HepG2 (cell line): ENCODE measurements around the gene KRT12. TPM values are rescaled to one million over a fixed set of nuclear protein-coding genes. Genes with fewer than 3 reads are reported as not detected.

Experiments used
- ATAC-seq: fragments of 200-7000 bp; cut with Tn5 transposase; 3 replicates; pipeline ENCODE4 v1.9.1; 2020; ENCODE audit warnings: mild to moderate bottlenecking, moderate library complexity
- BruUV-seq: library from RNA; stranded (reverse); fragments of 400-500 nt; replicated peaks from 2 replicates; lab custom pipeline; 2021; lab: Mats Ljungman, UMichigan
- CTCF ChIA-PET: fragments of 300-600 bp; formaldehyde crosslinking; extraction: SDS; loops from one replicate; lab custom pipeline; 2021; ENCODE audit warnings: low total read pairs, inconsistent platforms, low intra/inter-chr PET ratio; lab: Yijun Ruan, JAX
- POLR2A ChIA-PET: fragments of 350-600 bp; sonication (Branson Sonifier 250); formaldehyde crosslinking; loops from one replicate; lab custom pipeline; 2020; ENCODE audit warnings: antibody characterized with exemption, inconsistent platforms; lab: Yijun Ruan, JAX
- DNase-seq: peaks from one replicate; pipeline ENCODE4 v3.0.0-alpha.2; 2015; ENCODE audit warnings: low spot score
- FAIRE-seq: peaks from 3 replicates; lab custom pipeline; 2011; peaks lifted over from hg19 to GRCh38; lab: Jason Lieb, UNC
- H2AFZ ChIP-seq: one replicate; pipeline ENCODE4 v1.6.1; 2011; ENCODE audit warnings: low read length, inconsistent platforms
- H3K27ac ChIP-seq: fragments of 300-600 bp; 3 replicates; pipeline ENCODE4 v1.8.0; 2011; ENCODE audit warnings: mixed run types, mild to moderate bottlenecking, mixed read lengths, low read length, inconsistent platforms; ENCODE audit not compliant: insufficient read depth; ENCODE audit errors: extremely low read length
- H3K27me3 ChIP-seq, 2 experiments: fragments of 200-600 bp in 1 of 2; 2 replicates in 1 of 2; 3 replicates in 1 of 2; pipeline versions ENCODE4 v1.6.0 to v1.8.0; 2011; ENCODE audit warnings: low read length in 2 of 2, mild to moderate bottlenecking in 2 of 2, moderate library complexity in 2 of 2, inconsistent platforms in 1 of 2; ENCODE audit not compliant: insufficient read depth in 2 of 2, control insufficient read depth in 1 of 2
- H3K36me3 ChIP-seq, 2 experiments: fragments of 200-600 bp in 1 of 2; replicated peaks in 1 of 2; 2 replicates in 1 of 2; 3 replicates in 1 of 2; pipeline versions ENCODE4 v1.5.1 to v1.8.0; 2011; ENCODE audit warnings: low read length in 2 of 2, inconsistent platforms in 1 of 2; ENCODE audit not compliant: insufficient read depth in 2 of 2, control insufficient read depth in 1 of 2
- H3K4me1 ChIP-seq: 2 replicates; pipeline ENCODE4 v1.5.1; 2012; ENCODE audit warnings: low read length, inconsistent platforms; ENCODE audit not compliant: insufficient read depth
- H3K4me2 ChIP-seq: 2 replicates; pipeline ENCODE4 v1.6.0; 2011; ENCODE audit warnings: low read depth, low read length, inconsistent platforms
- H3K4me3 ChIP-seq, 3 experiments: fragments of 200-600 bp in 1 of 3; sonication (generic), shearing (Covaris generic) in 1 of 3; replicated peaks in 1 of 3; 2 replicates each; pipeline ENCODE4 v1.5.1; 2011 to 2016; ENCODE audit warnings: low read length in 3 of 3, inconsistent platforms in 2 of 3, low read depth in 2 of 3, mild to moderate bottlenecking in 2 of 3, control low read depth in 1 of 3, mixed read lengths in 1 of 3; ENCODE audit not compliant: insufficient read depth in 1 of 3
- H3K79me2 ChIP-seq: one replicate; pipeline ENCODE4 v1.6.1; 2011; ENCODE audit warnings: low read length, inconsistent platforms; ENCODE audit not compliant: insufficient read depth
- H3K9ac ChIP-seq: 2 replicates; pipeline ENCODE4 v1.6.0; 2011; ENCODE audit warnings: mild to moderate bottlenecking, low read depth, low read length, inconsistent platforms; ENCODE audit not compliant: insufficient read depth
- H3K9me3 ChIP-seq: 2 replicates; pipeline ENCODE4 v1.5.1; 2012; ENCODE audit warnings: mild to moderate bottlenecking, low read length
- H4K20me1 ChIP-seq: 2 replicates; pipeline ENCODE4 v1.6.0; 2011; ENCODE audit warnings: inconsistent platforms, mild to moderate bottlenecking, low read length, moderate library complexity; ENCODE audit not compliant: insufficient read depth
- ELF4 ChIP-seq: sonication (generic); formaldehyde crosslinking; IDR thresholded peaks from 2 replicates; pipeline ENCODE4 v1.5.0; 2020; ENCODE audit warnings: missing genetic modification reagents, mild to moderate bottlenecking, moderate library complexity, borderline replicate concordance
- SP1 ChIP-seq, 2 experiments: fragments of 450-650 bp in 1 of 2; sonication (generic) in 1 of 2; formaldehyde crosslinking in 1 of 2; IDR thresholded peaks; 2 replicates each; pipeline versions ENCODE4 v1.4.0 to v1.6.1; 2016 to 2020; ENCODE audit warnings: missing genetic modification reagents in 1 of 2
- ZNF160 ChIP-seq: sonication (generic); formaldehyde crosslinking; IDR thresholded peaks from 2 replicates; pipeline ENCODE4 v1.8.0; 2022; ENCODE audit warnings: mild to moderate bottlenecking, inconsistent platforms, missing genetic modification reagents
- ZNF33B ChIP-seq: sonication (generic); formaldehyde crosslinking; IDR thresholded peaks from 2 replicates; pipeline ENCODE4 v1.5.1; 2020; ENCODE audit warnings: mild to moderate bottlenecking, missing genetic modification reagents
- WGBS: methylation state at CpG from one replicate; pipeline ENCODE4 v1.1.6; 2017; ENCODE audit warnings: low lambda C conversion rate; 5-methylcytosine and 5-hydroxymethylcytosine counted together
- in situ Hi-C: cut with HindIII; loops from 2 replicates; pipeline ENCODE4 v1.10.0; 2017; ENCODE audit warnings: low pct_unique_long_range_greater_than_20kb; ENCODE audit not compliant: extremely low pct_ligation_motif_present
- intact Hi-C: fragments of 100-400 bp; cut with micrococcal nuclease; formaldehyde crosslinking; loops from one replicate; pipeline ENCODE4 v1.10.0; 2022; ENCODE audit not compliant: unreplicated experiment
- polyA plus RNA-seq, 8 experiments: library from polyadenylated mRNA; depleted of rRNA in 3 of 8; stranded (reverse) in 7 of 8; unstranded in 1 of 8; fragments of >200 nt; fragmentation: Illumina TruSeq in 4 of 8; extraction: Trizol in 4 of 8; gene quantifications; 2 replicates each; pipeline versions ENCODE4 v1.2.1 to v1.2.3, GENCODE V29; 2011 to 2016; ENCODE audit warnings: low read depth in 4 of 8, missing spikeins in 1 of 8, mixed read lengths in 1 of 8; ENCODE audit not compliant: insufficient read depth in 1 of 8
- total RNA-seq, 5 experiments: library from RNA; depleted of rRNA; stranded (reverse); fragments of >200 nt; fragmentation: Illumina TruSeq; extraction: Trizol; gene quantifications; 2 replicates each; pipeline ENCODE4 v1.2.3, GENCODE V29; 2016; ENCODE audit warnings: low read depth in 1 of 5
- TF ChIP-seq, protein P1 (sequence below): sonication (generic); formaldehyde crosslinking; conservative IDR thresholded peaks from 2 replicates; pipeline ENCODE4 v1.8.0; 2022; ENCODE audit warnings: low read depth, missing genetic modification reagents

Gene KRT12
- total and polyA plus RNA-seq, 2 of the 13 experiments (the other 11 are each of a cell fraction or from before 2014, with no cell fraction given) = 0.07 to 0.09 TPM

DNA sequence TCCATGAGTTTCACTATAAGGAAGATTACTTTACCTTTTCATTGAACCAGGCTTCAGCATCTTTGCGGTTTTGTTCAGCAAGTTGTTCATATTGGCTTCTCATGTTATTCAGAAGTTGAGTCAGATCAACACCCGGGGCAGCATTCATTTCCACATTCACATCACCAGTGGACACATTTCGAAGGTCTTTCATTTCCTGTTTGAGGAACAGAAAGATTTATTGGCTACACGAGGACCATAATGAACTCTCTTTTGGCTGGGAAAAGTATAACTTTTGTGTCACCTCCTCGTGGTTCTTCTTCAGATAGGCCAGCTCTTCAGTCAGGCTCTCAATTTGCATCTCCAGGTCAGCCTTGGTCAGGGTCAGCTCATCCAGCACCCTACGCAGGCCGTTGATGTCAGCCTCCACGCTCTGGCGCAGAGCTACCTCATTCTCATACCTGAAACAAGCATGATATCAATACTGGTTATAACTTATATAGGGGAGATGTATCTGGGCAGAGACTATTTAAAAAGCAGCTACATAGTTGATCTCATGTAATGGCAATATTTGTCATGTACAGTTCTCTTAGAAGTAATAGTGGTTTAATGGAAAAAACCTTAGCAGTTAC lies 46.7 kb downstream of the KRT12 start:
- H3K4me3 ChIP-seq = peak overlapping the region in 2 of 3 experiments; percentile 74 to 93; a peak in 4 of 6 replicates
- ChIA-PET CTCF (no interaction called here), POLR2A (interaction anchor here (1.4 to 2.4 kb wide), 3 partner anchors 16 to 869 kb away, joined by 4 to 24 read pairs (median 9); partner anchors contain the start of gene EIF1)
- H3K9me3 ChIP-seq = no peaks in the 10 kb centered on the region
- peak overlapping the region; percentile 83 for H3K4me2 ChIP-seq
- intact Hi-C loops (no loop called here), in situ Hi-C loops (no loop called here)
- FAIRE-seq = no peak
- H3K27me3 ChIP-seq = no peaks in the 10 kb centered on the region; a peak in 1 of 5 replicates
- peaks cover 4 to 7% of the 10 kb centered on the region in 2 experiments; a peak in 4 of 5 replicates for H3K36me3 ChIP-seq
- H4K20me1 ChIP-seq = no peaks in the 10 kb centered on the region
- 0 out of 2 replicates have a peak, but pooled peaks have one; percentile 9 for TF ChIP-seq ELF4 (CRISPR knock-in tag)
- TF ChIP-seq ZNF160 = no peak
- TF ChIP-seq, protein P1, sequence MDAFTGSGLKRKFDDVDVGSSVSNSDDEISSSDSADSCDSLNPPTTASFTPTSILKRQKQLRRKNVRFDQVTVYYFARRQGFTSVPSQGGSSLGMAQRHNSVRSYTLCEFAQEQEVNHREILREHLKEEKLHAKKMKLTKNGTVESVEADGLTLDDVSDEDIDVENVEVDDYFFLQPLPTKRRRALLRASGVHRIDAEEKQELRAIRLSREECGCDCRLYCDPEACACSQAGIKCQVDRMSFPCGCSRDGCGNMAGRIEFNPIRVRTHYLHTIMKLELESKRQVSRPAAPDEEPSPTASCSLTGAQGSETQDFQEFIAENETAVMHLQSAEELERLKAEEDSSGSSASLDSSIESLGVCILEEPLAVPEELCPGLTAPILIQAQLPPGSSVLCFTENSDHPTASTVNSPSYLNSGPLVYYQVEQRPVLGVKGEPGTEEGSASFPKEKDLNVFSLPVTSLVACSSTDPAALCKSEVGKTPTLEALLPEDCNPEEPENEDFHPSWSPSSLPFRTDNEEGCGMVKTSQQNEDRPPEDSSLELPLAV (CRISPR knock-in tag) = no peak
- TF ChIP-seq SP1 (IDR thresholded peaks at IDR 0.05) = no peak
- no peak for TF ChIP-seq SP1 (CRISPR knock-in tag; IDR thresholded peaks at IDR 0.05)
- no peak for TF ChIP-seq ZNF33B (CRISPR knock-in tag)
- 94% methylated on average over 9 of the region's 9 CpGs for WGBS
- H3K27ac ChIP-seq = no peak overlapping the region
- no peak for DNase-seq
- BruUV-seq = no TSS peak
- peak overlapping the region; percentile 87; the same call in 1 of the 2 replicates for H3K9ac ChIP-seq
- H3K4me1 ChIP-seq = peaks cover 33% of the 10 kb centered on the region
- peaks cover 22% of the 10 kb centered on the region for H3K79me2 ChIP-seq
- no peak overlapping the region for H2AFZ ChIP-seq
- no peak for ATAC-seq
